AG10803 (cell line): ENCODE data around the gene VDAC2.

ENCODE experiments used
- DNase-seq: peaks from one replicate; pipeline ENCODE4 v3.0.0; 2010; ENCODE audit warnings: low read depth
- H3K4me3 ChIP-seq: 2 replicates; pipeline ENCODE4 v1.5.1; 2011; ENCODE audit warnings: mild to moderate bottlenecking, low read length, control low read depth
- CTCF ChIP-seq: conservative IDR thresholded peaks from 2 replicates; pipeline ENCODE4 v1.5.1; 2011; ENCODE audit warnings: mild to moderate bottlenecking, low read length, control low read depth, inconsistent platforms

The VDAC2 gene

GRCh38 chr10:75223507-75223906 is 12.9 kb downstream of the VDAC2 start:
- DNase-seq = no peak
- H3K4me3 ChIP-seq = no peak overlapping the region
- TF ChIP-seq CTCF = no peak

- peak overlapping the region; percentile 14 for H3K4me3 ChIP-seq
- TF ChIP-seq CTCF = no peak
- no peak for DNase-seq
Measured at GRCh38 chr10:75226095-75226494, 15.5 kb downstream of the VDAC2 start.

- H3K4me3 ChIP-seq = no peak overlapping the region
- no peak for TF ChIP-seq CTCF
- no peak for DNase-seq
Measured at GRCh38 chr10:75226656-75227055, 16.1 kb downstream of the VDAC2 start.

- TF ChIP-seq CTCF = no peak
- no peak overlapping the region for H3K4me3 ChIP-seq
- DNase-seq = no peak
Measured at GRCh38 chr10:75228278-75228677, 17.7 kb downstream of the VDAC2 start.

GRCh38 chr10:75228834-75229233 is 18.2 kb downstream of the VDAC2 start:
- DNase-seq = no peak
- TF ChIP-seq CTCF = no peak
- H3K4me3 ChIP-seq = no peak overlapping the region

GRCh38 chr10:75229971-75230370 is 19.4 kb downstream of the VDAC2 start:
- TF ChIP-seq CTCF = no peak
- no peak for DNase-seq
- H3K4me3 ChIP-seq = no peak overlapping the region

- TF ChIP-seq CTCF = peak; percentile 98
- H3K4me3 ChIP-seq = no peak overlapping the region
- DNase-seq = peak; percentile 83
Measured at GRCh38 chr10:75230600-75231038, 20.0 kb downstream of the VDAC2 start.
